BJ (cell line): ENCODE data around the gene RASGRP3. TPM values are rescaled to one million over a fixed set of nuclear protein-coding genes. Genes with fewer than 3 reads are reported as not detected.

Experiments used
- CTCF ChIA-PET: fragments of 350-600 bp; formaldehyde crosslinking; extraction: SDS; loops from one replicate; lab custom pipeline; 2021; ENCODE audit warnings: antibody characterized with exemption, inconsistent platforms; lab: Yijun Ruan, JAX
- POLR2A ChIA-PET: fragments of 300-600 bp; sonication (Branson Sonifier 250); formaldehyde crosslinking; extraction: SDS; loops from one replicate; lab custom pipeline; 2021; ENCODE audit warnings: antibody characterized with exemption; lab: Charles Lee
- DNase-seq: peaks from one replicate; pipeline ENCODE4 v3.0.0-alpha.2; 2011; ENCODE audit warnings: low read depth
- H3K27me3 ChIP-seq: 2 replicates; pipeline ENCODE4 v1.6.0; 2011; ENCODE audit warnings: low read length; ENCODE audit not compliant: control insufficient read depth, insufficient read depth
- H3K36me3 ChIP-seq: 2 replicates; pipeline ENCODE4 v1.5.1; 2011; ENCODE audit warnings: low read length; ENCODE audit not compliant: control insufficient read depth, insufficient read depth
- H3K4me3 ChIP-seq: 2 replicates; pipeline ENCODE4 v1.5.1; 2011; ENCODE audit warnings: low read depth, mild to moderate bottlenecking, control low read depth, low read length
- polyA plus RNA-seq: library from polyadenylated mRNA; depleted of rRNA; stranded (reverse); fragments of >200 nt; gene quantifications from 2 replicates; pipeline ENCODE4 v1.2.3, GENCODE V29; 2011
- TF ChIP-seq, protein P1 (sequence below): IDR thresholded peaks from 2 replicates; pipeline ENCODE4 v1.5.1; 2011; ENCODE audit warnings: low read depth, mild to moderate bottlenecking, control low read depth, inconsistent platforms, low read length, moderate library complexity; ENCODE audit not compliant: insufficient read depth

RASGRP3 gene
- polyA plus RNA-seq, 1 experiment = 2.6 TPM

DNA sequence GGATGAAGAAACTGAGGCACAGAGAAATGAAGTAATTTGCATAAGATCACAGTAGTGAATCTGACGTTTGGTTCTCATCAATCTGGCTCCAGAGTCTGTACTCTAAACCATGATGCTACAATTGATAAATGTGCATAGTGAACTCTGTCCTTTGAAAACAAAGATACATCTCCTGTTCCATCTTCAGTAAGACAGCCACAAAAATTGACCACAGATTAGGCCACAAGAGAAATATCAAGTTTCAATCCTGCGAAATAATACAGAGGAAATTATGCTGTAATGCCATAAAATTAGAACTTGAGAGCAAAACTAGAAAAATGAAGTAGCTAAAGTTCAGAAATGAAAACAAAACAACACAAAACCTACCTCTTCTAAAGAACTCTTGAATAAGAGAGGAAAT, 94.2 kb downstream of the RASGRP3 start:
- Histone ChIP-seq H3K27me3 (no peaks in the 10 kb centered on the region), H3K4me3 (no peak overlapping the region), H3K36me3 (no peaks in the 10 kb centered on the region)
- no peak for DNase-seq
- CTCF ChIA-PET = interaction anchor here (1.7 kb wide), 1 partner anchor 9 kb away, joined by 4 read pairs; no protein-coding TSS in a partner anchor
- POLR2A ChIA-PET = no interaction called here
- TF ChIP-seq, protein P1, sequence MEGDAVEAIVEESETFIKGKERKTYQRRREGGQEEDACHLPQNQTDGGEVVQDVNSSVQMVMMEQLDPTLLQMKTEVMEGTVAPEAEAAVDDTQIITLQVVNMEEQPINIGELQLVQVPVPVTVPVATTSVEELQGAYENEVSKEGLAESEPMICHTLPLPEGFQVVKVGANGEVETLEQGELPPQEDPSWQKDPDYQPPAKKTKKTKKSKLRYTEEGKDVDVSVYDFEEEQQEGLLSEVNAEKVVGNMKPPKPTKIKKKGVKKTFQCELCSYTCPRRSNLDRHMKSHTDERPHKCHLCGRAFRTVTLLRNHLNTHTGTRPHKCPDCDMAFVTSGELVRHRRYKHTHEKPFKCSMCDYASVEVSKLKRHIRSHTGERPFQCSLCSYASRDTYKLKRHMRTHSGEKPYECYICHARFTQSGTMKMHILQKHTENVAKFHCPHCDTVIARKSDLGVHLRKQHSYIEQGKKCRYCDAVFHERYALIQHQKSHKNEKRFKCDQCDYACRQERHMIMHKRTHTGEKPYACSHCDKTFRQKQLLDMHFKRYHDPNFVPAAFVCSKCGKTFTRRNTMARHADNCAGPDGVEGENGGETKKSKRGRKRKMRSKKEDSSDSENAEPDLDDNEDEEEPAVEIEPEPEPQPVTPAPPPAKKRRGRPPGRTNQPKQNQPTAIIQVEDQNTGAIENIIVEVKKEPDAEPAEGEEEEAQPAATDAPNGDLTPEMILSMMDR = no peak

DNA sequence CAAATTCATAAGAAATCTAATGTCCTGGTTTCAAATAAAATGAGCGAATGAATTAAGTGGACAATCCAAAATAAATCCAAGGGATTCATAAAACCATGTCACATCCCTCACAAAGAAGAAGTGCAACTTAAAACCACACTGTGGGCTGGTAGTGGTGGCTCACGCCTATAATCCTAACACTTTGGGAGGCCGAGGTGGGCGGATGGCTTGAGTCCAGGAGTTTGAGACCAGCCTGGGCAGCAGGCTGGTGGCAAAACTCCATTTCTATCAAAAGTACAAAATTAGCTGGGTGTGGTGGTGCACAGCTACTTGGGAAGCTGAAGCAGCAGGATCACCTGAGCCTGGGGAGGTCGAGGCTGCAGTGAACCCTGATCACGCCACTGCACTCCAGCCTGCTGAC, 97.2 kb downstream of the RASGRP3 start:
- TF ChIP-seq, protein P1 = no peak
- Histone ChIP-seq H3K36me3 (no peaks in the 10 kb centered on the region), H3K27me3 (no peaks in the 10 kb centered on the region), H3K4me3 (no peak overlapping the region)
- ChIA-PET CTCF (interaction anchor here (0.6 to 1.5 kb wide), 4 partner anchors 10 to 160 kb away, joined by 3 to 5 read pairs (median 3); no protein-coding TSS in a partner anchor), POLR2A (no interaction called here)
- no peak for DNase-seq

DNA sequence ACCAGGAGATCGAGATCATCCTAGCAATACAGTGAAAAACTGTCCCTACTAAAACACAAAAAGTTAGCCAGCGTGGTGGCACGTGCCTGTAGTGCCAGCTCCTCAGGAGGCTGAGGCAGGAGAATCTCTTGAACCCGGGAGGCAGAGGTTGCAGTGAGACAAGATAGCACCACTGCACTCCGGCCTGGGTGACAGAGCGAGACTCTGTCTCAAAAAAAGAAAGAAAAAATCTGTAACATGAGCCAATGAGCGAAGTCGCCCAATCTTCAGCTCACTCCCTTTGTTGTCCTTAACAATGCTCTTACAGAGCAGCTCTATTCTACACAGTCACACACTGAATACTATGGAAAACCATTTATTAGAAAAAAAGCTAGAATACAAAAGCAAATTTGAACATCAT, 100.6 kb downstream of the RASGRP3 start:
- DNase-seq = no peak
- ChIA-PET CTCF (interaction anchor here (1.3 kb wide), 1 partner anchor 15 kb away, joined by 3 read pairs; no protein-coding TSS in a partner anchor), POLR2A (no interaction called here)
- Histone ChIP-seq H3K36me3 (no peaks in the 10 kb centered on the region), H3K27me3 (no peaks in the 10 kb centered on the region), H3K4me3 (no peak overlapping the region)
- TF ChIP-seq, protein P1 = no peak

DNA sequence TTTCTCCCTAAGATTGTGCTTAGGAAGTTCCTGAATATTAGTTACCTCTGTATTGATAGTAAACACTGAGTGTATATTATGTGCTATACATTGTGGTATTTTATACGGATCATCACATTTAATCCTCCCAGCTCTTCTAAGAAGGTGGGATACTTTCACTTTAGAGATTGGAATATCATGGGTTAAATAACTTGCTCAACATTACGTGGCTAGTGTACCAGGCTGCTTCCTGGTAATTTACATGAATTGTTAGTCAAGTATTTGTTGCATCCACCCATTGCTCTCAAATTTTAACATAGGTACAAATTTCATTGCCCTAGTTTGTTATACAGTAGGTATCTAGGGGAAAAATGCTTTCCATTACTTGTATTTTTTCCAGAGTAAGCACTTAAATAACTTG, 101.2 kb downstream of the RASGRP3 start:
- POLR2A ChIA-PET = no interaction called here
- TF ChIP-seq, protein P1 = no peak
- H3K36me3 ChIP-seq = no peaks in the 10 kb centered on the region

DNA sequence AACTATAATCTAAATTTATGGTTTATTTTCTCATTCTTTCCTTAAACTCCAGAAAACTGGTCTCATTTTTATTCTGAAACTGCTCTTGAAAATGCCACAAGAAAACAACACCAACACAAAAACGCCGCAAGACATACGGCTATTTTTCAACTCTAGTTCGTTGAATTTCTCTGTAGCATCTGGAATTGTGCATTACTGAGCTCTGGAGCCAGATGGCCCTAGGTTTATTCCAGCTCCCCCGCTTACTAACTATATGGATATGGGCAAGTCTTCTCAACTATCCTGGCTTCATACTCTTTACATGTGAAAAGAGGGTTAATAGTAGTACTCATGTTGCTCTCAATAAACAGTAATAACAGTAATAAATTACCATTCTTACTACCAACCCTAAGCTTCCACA, 102.8 kb downstream of the RASGRP3 start:
- TF ChIP-seq, protein P1 = no peak
- POLR2A ChIA-PET = interaction anchor here (0.7 kb wide), 1 partner anchor 11 kb away, joined by 3 read pairs; no protein-coding TSS in a partner anchor
- H3K4me3 ChIP-seq = no peak overlapping the region
- no peaks in the 10 kb centered on the region for H3K27me3 ChIP-seq
- no peaks in the 10 kb centered on the region for H3K36me3 ChIP-seq
- no peak for DNase-seq
- CTCF ChIA-PET = interaction anchor here (0.6 to 2.0 kb wide), 6 partner anchors 9 to 138 kb away, joined by 3 to 11 read pairs (median 4); partner anchors contain the start of gene RASGRP3

More for the DNA sequence above, 101.2 kb downstream of the RASGRP3 start:
- Histone ChIP-seq H3K27me3 (no peaks in the 10 kb centered on the region), H3K4me3 (no peak overlapping the region)
- CTCF ChIA-PET = interaction anchor here (1.3 kb wide), 1 partner anchor 14 kb away, joined by 3 read pairs; no protein-coding TSS in a partner anchor
- no peak for DNase-seq
